Fibroblast of lung (primary cell): Measurements from ENCODE around the gene TBXA2R. TPM values are rescaled to one million over a fixed set of nuclear protein-coding genes. Genes with fewer than 3 reads are reported as not detected.

Experiments
- DNase-seq, 2 donors: peaks; one replicate each; pipeline versions ENCODE4 v3.0.0 to v3.0.0-alpha.2; 2010; ENCODE audit warnings: low read depth in 2 of 2
- H2AFZ ChIP-seq: 2 replicates; pipeline ENCODE4 v1.5.1; 2012; ENCODE audit warnings: low read length, control low read depth, inconsistent platforms
- H3K27ac ChIP-seq: 2 replicates; pipeline ENCODE4 v1.5.1; 2011; ENCODE audit warnings: low read length, control low read depth; ENCODE audit not compliant: insufficient read depth
- H3K27me3 ChIP-seq: 2 replicates; pipeline ENCODE4 v1.5.1; 2011; ENCODE audit warnings: mild to moderate bottlenecking, low read length; ENCODE audit not compliant: control insufficient read depth, insufficient read depth
- H3K36me3 ChIP-seq: 2 replicates; pipeline ENCODE4 v1.5.1; 2011; ENCODE audit warnings: low read length; ENCODE audit not compliant: control insufficient read depth, insufficient read depth
- H3K4me1 ChIP-seq: 2 replicates; pipeline ENCODE4 v1.5.1; 2011; ENCODE audit warnings: low read length; ENCODE audit not compliant: control insufficient read depth, insufficient read depth; ENCODE audit errors: extremely low read depth
- H3K4me2 ChIP-seq: 2 replicates; pipeline ENCODE4 v1.5.1; 2011; ENCODE audit warnings: low read length, control low read depth; ENCODE audit not compliant: insufficient read depth; ENCODE audit errors: extremely low read depth
- H3K4me3 ChIP-seq, 4 experiments: fragments of 200-600 bp in 1 of 4; sonication (generic) in 1 of 4; replicated peaks in 1 of 4; 2 replicates each; pipeline ENCODE4 v1.5.1; 2011 to 2016; ENCODE audit warnings: low read length in 4 of 4, low read depth in 3 of 4, mild to moderate bottlenecking in 3 of 4, control low read depth in 2 of 4, inconsistent platforms in 1 of 4, mixed read lengths in 1 of 4; ENCODE audit not compliant: insufficient read depth in 1 of 4; ENCODE audit errors: control extremely low read depth in 1 of 4
- H3K79me2 ChIP-seq: 2 replicates; pipeline ENCODE4 v1.5.1; 2012; ENCODE audit warnings: mild to moderate bottlenecking, low read length, inconsistent platforms; ENCODE audit not compliant: control insufficient read depth, insufficient read depth
- H3K9ac ChIP-seq: 2 replicates; pipeline ENCODE4 v1.5.1; 2011; ENCODE audit warnings: mild to moderate bottlenecking, low read length, control low read depth; ENCODE audit not compliant: insufficient read depth
- H3K9me3 ChIP-seq: 2 replicates; pipeline ENCODE4 v1.5.1; 2012; ENCODE audit warnings: low read depth, low read length; ENCODE audit not compliant: control insufficient read depth, insufficient read depth
- H4K20me1 ChIP-seq: 2 replicates; pipeline ENCODE4 v1.5.1; 2011; ENCODE audit warnings: low read length; ENCODE audit not compliant: control insufficient read depth, insufficient read depth; ENCODE audit errors: extremely low read depth
- CTCF ChIP-seq, 2 donors: IDR thresholded peaks in 1 of 2; conservative IDR thresholded peaks in 1 of 2; 1 replicate in 1 of 2; 2 replicates in 1 of 2; pipeline ENCODE4 v1.5.1; 2011 to 2012; ENCODE audit warnings: low read length in 2 of 2, control low read depth in 1 of 2, inconsistent platforms in 1 of 2, low read depth in 1 of 2, mild to moderate bottlenecking in 1 of 2
- EZH2 ChIP-seq: IDR thresholded peaks from 2 replicates; pipeline ENCODE4 v1.5.1; 2012; ENCODE audit warnings: low read length, control low read depth, mild to moderate bottlenecking; ENCODE audit errors: missing control alignments
- polyA plus RNA-seq, 2 donors: library from polyadenylated mRNA; depleted of rRNA in 1 of 2; stranded (reverse) in 1 of 2; unstranded in 1 of 2; fragments of >200 nt; gene quantifications; 2 replicates each; pipeline ENCODE4 v1.2.1, GENCODE V29; 2011 to 2012; ENCODE audit warnings: missing spikeins in 1 of 2
- total RNA-seq: library from RNA; depleted of rRNA; stranded (reverse); fragments of >200 nt; gene quantifications from 2 replicates; pipeline ENCODE4 v1.2.1, GENCODE V29; 2014

Gene TBXA2R
- total and polyA plus RNA-seq, 2 donors (not counting 1 experiment from before 2014, with no cell fraction given): 1.3 to 1.8 TPM

GRCh38 chr19:3555653-3556422 lies 50.8 kb downstream of the TBXA2R start:
- no peak for DNase-seq
- Histone ChIP-seq H3K4me2 (peak overlapping the region; percentile 79), H3K36me3 (peaks cover 3% of the 10 kb centered on the region), H3K27ac (peak overlapping the region; percentile 8), H3K4me3 (peak overlapping the region; percentile 41 to 79 (median 66)), H3K9ac (peak overlapping the region; percentile 4), H3K9me3 (no peaks in the 10 kb centered on the region), H3K79me2 (peaks cover 19% of the 10 kb centered on the region), H2AFZ (no peak overlapping the region), H3K27me3 (no peaks in the 10 kb centered on the region), H4K20me1 (no peaks in the 10 kb centered on the region), H3K4me1 (peaks cover 7% of the 10 kb centered on the region)
- TF ChIP-seq CTCF (conservative IDR thresholded peaks at IDR 0.05 in 1 of 2, IDR thresholded peaks at IDR 0.05 in 1 of 2; ENCODE audit: low read depth in 1 of 2, low read length in 2 of 2) (no peak), EZH2 (no peak)

- Histone ChIP-seq H3K4me1 (peaks cover 7% of the 10 kb centered on the region), H3K36me3 (peaks cover 3% of the 10 kb centered on the region), H3K4me2 (no peak overlapping the region), H3K9ac (no peak overlapping the region), H3K27ac (no peak overlapping the region), H3K9me3 (no peaks in the 10 kb centered on the region), H4K20me1 (no peaks in the 10 kb centered on the region), H3K4me3 (no peak overlapping the region), H3K27me3 (no peaks in the 10 kb centered on the region), H3K79me2 (peaks cover 19% of the 10 kb centered on the region), H2AFZ (no peak overlapping the region)
- no peak for TF ChIP-seq CTCF (conservative IDR thresholded peaks at IDR 0.05 in 1 of 2, IDR thresholded peaks at IDR 0.05 in 1 of 2; ENCODE audit: low read depth in 1 of 2, low read length in 2 of 2)
- no peak for TF ChIP-seq EZH2
- DNase-seq: no peak
These were observed 52.2 kb downstream of the TBXA2R start for GRCh38 chr19:3554254-3555083.

- Histone ChIP-seq H3K27me3 (no peaks in the 10 kb centered on the region), H3K27ac (no peak overlapping the region), H3K9me3 (no peaks in the 10 kb centered on the region), H3K4me3 (no peak overlapping the region), H3K4me1 (peaks cover 7% of the 10 kb centered on the region), H3K36me3 (peaks cover 14% of the 10 kb centered on the region), H3K4me2 (no peak overlapping the region), H3K79me2 (peaks cover 15% of the 10 kb centered on the region), H4K20me1 (no peaks in the 10 kb centered on the region), H2AFZ (no peak overlapping the region), H3K9ac (no peak overlapping the region)
- TF ChIP-seq EZH2: no peak
- TF ChIP-seq CTCF (conservative IDR thresholded peaks at IDR 0.05 in 1 of 2, IDR thresholded peaks at IDR 0.05 in 1 of 2; ENCODE audit: low read depth in 1 of 2, low read length in 2 of 2): no peak
- DNase-seq: no peak
These were observed 54.9 kb downstream of the TBXA2R start for GRCh38 chr19:3551792-3552095.
